Measurements from ENCODE around the gene ADAD1. TPM values are rescaled to one million over a fixed set of nuclear protein-coding genes. Genes with fewer than 3 reads are reported as not detected.

Gene ADAD1
- total RNA-seq, 4 donors from 2014 or later: not detected

- H3K36me3 ChIP-seq: no peaks in the 10 kb centered on the region
- peaks cover 0 to 7% (median 0%) of the 10 kb centered on the region in 4 donors for H3K9me3 ChIP-seq
- WGBS, 2 donors: 85 to 93% methylated on average over 1 of the region's 1 CpG
- H3K27ac ChIP-seq: no peak overlapping the region
- H3K4me1 ChIP-seq: no peaks in the 10 kb centered on the region
- H3K4me3 ChIP-seq: no peak overlapping the region
- H3K27me3 ChIP-seq: no peaks in the 10 kb centered on the region
- no peak for DNase-seq (ENCODE audit: low spot score in 2 of 2)
- no peak for TF ChIP-seq EP300 (IDR thresholded peaks at IDR 0.05)
- no peak for TF ChIP-seq CTCF (IDR thresholded peaks at IDR 0.05)
These were observed 1.5 kb upstream of the ADAD1 start for GRCh38 chr4:122377352-122377751.

GRCh38 chr4:122379239-122379638, 428 bp downstream of the ADAD1 start:
- Histone ChIP-seq H3K9me3 (peaks cover 0 to 7% (median 0%) of the 10 kb centered on the region in 4 donors), H3K4me1 (no peaks in the 10 kb centered on the region), H3K36me3 (no peaks in the 10 kb centered on the region), H3K4me3 (no peak overlapping the region), H3K27me3 (no peaks in the 10 kb centered on the region), H3K27ac (no peak overlapping the region)
- DNase-seq (ENCODE audit: low spot score in 2 of 2): no peak
- WGBS, 2 donors: 96% methylated on average over 44 of the region's 44 CpGs
- TF ChIP-seq POLR2A (IDR thresholded peaks at IDR 0.05) (no peak), EP300 (IDR thresholded peaks at IDR 0.05) (no peak), CTCF (IDR thresholded peaks at IDR 0.05) (no peak)

DNA sequence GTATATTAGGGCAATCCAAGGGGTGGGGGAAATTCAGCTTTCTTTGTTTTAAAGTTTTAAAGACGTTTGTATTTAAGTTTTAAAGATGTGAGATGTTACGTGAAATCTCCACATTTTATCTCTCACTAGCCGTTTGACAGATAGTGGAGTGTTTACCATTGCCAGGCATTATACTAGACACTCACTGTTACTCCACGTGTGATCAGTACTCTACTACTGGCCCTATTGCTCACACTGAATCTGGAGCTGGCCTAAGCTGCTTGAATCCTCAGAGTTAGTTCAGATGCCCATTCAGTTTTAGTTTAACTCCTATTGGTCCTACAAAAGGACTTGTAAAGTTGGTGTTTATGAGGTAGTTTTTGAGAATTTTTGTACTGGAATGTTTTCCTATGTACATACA, 4.5 kb downstream of the ADAD1 start:
- Histone ChIP-seq H3K27ac (no peak overlapping the region), H3K4me3 (no peak overlapping the region), H3K27me3 (no peaks in the 10 kb centered on the region), H3K4me1 (no peaks in the 10 kb centered on the region), H3K9me3 (peaks cover 0 to 14% (median 0%) of the 10 kb centered on the region in 4 donors), H3K36me3 (no peaks in the 10 kb centered on the region)
- DNase-seq (ENCODE audit: low spot score in 2 of 2): no peak
- 61 to 79% methylated on average over 4 of the region's 4 CpGs for WGBS, 2 donors
- TF ChIP-seq EP300 (IDR thresholded peaks at IDR 0.05) (no peak), CTCF (IDR thresholded peaks at IDR 0.05) (no peak), POLR2A (IDR thresholded peaks at IDR 0.05) (no peak)

DNA sequence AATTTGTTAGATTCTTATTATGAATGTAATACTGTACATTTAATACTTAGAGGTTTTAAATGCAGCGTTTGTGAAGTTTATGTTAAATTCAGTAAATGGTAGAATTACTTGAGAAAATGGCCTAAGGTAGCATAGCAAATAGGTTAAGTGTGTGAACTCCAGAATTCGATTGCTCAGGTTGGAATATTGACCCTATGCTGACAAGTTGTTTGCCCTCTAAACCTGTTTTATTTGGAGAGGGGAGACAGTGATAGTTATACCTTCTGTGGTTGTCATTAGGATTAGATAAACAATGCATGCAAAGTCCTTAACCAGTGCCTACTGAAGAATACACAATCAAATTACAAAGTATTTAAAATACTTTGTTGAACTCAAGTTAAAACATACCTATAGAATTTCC, 5.4 kb downstream of the ADAD1 start:
- Histone ChIP-seq H3K27ac (no peak overlapping the region), H3K27me3 (no peaks in the 10 kb centered on the region), H3K4me3 (no peak overlapping the region), H3K9me3 (peaks cover 0 to 17% (median 0%) of the 10 kb centered on the region in 4 donors), H3K4me1 (no peaks in the 10 kb centered on the region), H3K36me3 (no peaks in the 10 kb centered on the region)
- TF ChIP-seq CTCF (IDR thresholded peaks at IDR 0.05) (no peak), EP300 (IDR thresholded peaks at IDR 0.05) (no peak), POLR2A (IDR thresholded peaks at IDR 0.05) (no peak)
- 73 to 78% methylated on average over 2 of the region's 2 CpGs for WGBS, 2 donors
- no peak for DNase-seq (ENCODE audit: low spot score in 2 of 2)

- 48 to 53% methylated on average over 1 of the region's 1 CpG for WGBS, 2 donors
- no peak overlapping the region for H3K4me3 ChIP-seq
- peaks cover 0 to 9% (median 0%) of the 10 kb centered on the region in 4 donors for H3K9me3 ChIP-seq
- no peak for DNase-seq (ENCODE audit: low spot score in 2 of 2)
- H3K27me3 ChIP-seq: no peaks in the 10 kb centered on the region
- H3K27ac ChIP-seq: no peak overlapping the region
- TF ChIP-seq POLR2A (IDR thresholded peaks at IDR 0.05) (no peak), EP300 (IDR thresholded peaks at IDR 0.05) (no peak), CTCF (IDR thresholded peaks at IDR 0.05) (no peak)
- H3K36me3 ChIP-seq: no peaks in the 10 kb centered on the region
- H3K4me1 ChIP-seq: no peaks in the 10 kb centered on the region
These were observed 14.5 kb downstream of the ADAD1 start for GRCh38 chr4:122393276-122393675.
